ENCODE measurements around the gene NPAS1.
"Not testable (repeated sequence)": the region's sequence is repeated elsewhere in the genome, so short reads cannot be mapped to it uniquely, and the experiment has no call there.

Gene NPAS1

GRCh38 chr19:46992699-46993535 is 26.7 kb upstream of the NPAS1 start:
- DNase-seq (ENCODE audit: low spot score), result no peak

- DNase-seq (ENCODE audit: low spot score), result no peak
Measured at GRCh38 chr19:46993622-46994021, 26.0 kb upstream of the NPAS1 start.

GRCh38 chr19:46994141-46994686 is 25.4 kb upstream of the NPAS1 start:
- DNase-seq (ENCODE audit: low spot score), result no peak

GRCh38 chr19:46995492-46995891 is 24.1 kb upstream of the NPAS1 start:
- DNase-seq (ENCODE audit: low spot score), result no peak

GRCh38 chr19:46998445-46999125 is 21.1 kb upstream of the NPAS1 start:
- DNase-seq (ENCODE audit: low spot score), result no peak

GRCh38 chr19:46999377-46999776 is 20.3 kb upstream of the NPAS1 start:
- DNase-seq (ENCODE audit: low spot score), result no peak

GRCh38 chr19:46999878-47000277 is 19.8 kb upstream of the NPAS1 start:
- no peak for DNase-seq (ENCODE audit: low spot score)

- no peak for DNase-seq (ENCODE audit: low spot score)
Measured at GRCh38 chr19:47000373-47000772, 19.3 kb upstream of the NPAS1 start.

GRCh38 chr19:47001584-47001983 is 18.1 kb upstream of the NPAS1 start:
- DNase-seq (ENCODE audit: low spot score), result no peak

GRCh38 chr19:47002106-47002766 is 17.4 kb upstream of the NPAS1 start:
- DNase-seq (ENCODE audit: low spot score), result no peak

GRCh38 chr19:47002853-47003610 is 16.6 kb upstream of the NPAS1 start:
- DNase-seq (ENCODE audit: low spot score), result no peak

GRCh38 chr19:47003611-47004465 is 15.8 kb upstream of the NPAS1 start:
- DNase-seq (ENCODE audit: low spot score), result no peak

- DNase-seq (ENCODE audit: low spot score), result no peak
Measured at GRCh38 chr19:47005164-47005641, 14.4 kb upstream of the NPAS1 start.

- no peak for DNase-seq (ENCODE audit: low spot score)
Measured at GRCh38 chr19:47005873-47006272, 13.8 kb upstream of the NPAS1 start.

GRCh38 chr19:47006496-47006895 is 13.1 kb upstream of the NPAS1 start:
- no peak for DNase-seq (ENCODE audit: low spot score)

- not testable (repeated sequence) for DNase-seq (ENCODE audit: low spot score)
Measured at GRCh38 chr19:47010549-47010948, 9.1 kb upstream of the NPAS1 start.

GRCh38 chr19:47012617-47013016 is 7.0 kb upstream of the NPAS1 start:
- DNase-seq (ENCODE audit: low spot score), result no peak

- DNase-seq (ENCODE audit: low spot score), result peak; percentile 92
Measured at GRCh38 chr19:47013041-47013517, 6.6 kb upstream of the NPAS1 start.

- DNase-seq (ENCODE audit: low spot score), result no peak
Measured at GRCh38 chr19:47018923-47019322, 714 bp upstream of the NPAS1 start.

- DNase-seq (ENCODE audit: low spot score), result no peak
Measured at GRCh38 chr19:47020132-47020805, 632 bp downstream of the NPAS1 start.

All from HuH-7 (cell line).